Mesodermal cell (in vitro differentiated cells): ENCODE measurements around the gene ZBTB45.
"Not testable (repeated sequence)": the region's sequence is repeated elsewhere in the genome, so short reads cannot be mapped to it uniquely, and the experiment has no call there.

Source experiments
- H3K27ac ChIP-seq: 2 replicates; pipeline ENCODE4 v1.7.0; 2013; ENCODE audit warnings: mild to moderate bottlenecking, low read depth, low read length, moderate library complexity; ENCODE audit not compliant: severe bottlenecking
- H3K36me3 ChIP-seq: 2 replicates; pipeline ENCODE4 v1.7.1; 2013; ENCODE audit warnings: mild to moderate bottlenecking, low read length, moderate library complexity; ENCODE audit not compliant: control insufficient read depth, insufficient read depth
- H3K4me1 ChIP-seq: one replicate; pipeline ENCODE4 v1.7.1; 2013; ENCODE audit warnings: mild to moderate bottlenecking, low read length; ENCODE audit not compliant: insufficient read depth, control insufficient read depth, poor library complexity, severe bottlenecking
- H3K4me3 ChIP-seq: 2 replicates; pipeline ENCODE4 v1.7.0; 2013; ENCODE audit warnings: low read length, control low read depth, mild to moderate bottlenecking; ENCODE audit not compliant: insufficient read depth, poor library complexity, severe bottlenecking; ENCODE audit errors: extremely low read depth
- H3K9me3 ChIP-seq: 2 replicates; pipeline ENCODE4 v1.7.1; 2013; ENCODE audit warnings: mild to moderate bottlenecking, low read length, moderate library complexity; ENCODE audit not compliant: control insufficient read depth
- WGBS, 2 experiments: methylation state at CpG; one replicate each; pipeline ENCODE4 v1.1.5; 2013; ENCODE audit warnings: missing lambda C conversion rate in 2 of 2; ENCODE audit not compliant: insufficient coverage in 2 of 2; 5-methylcytosine and 5-hydroxymethylcytosine counted together

ZBTB45 gene

DNA sequence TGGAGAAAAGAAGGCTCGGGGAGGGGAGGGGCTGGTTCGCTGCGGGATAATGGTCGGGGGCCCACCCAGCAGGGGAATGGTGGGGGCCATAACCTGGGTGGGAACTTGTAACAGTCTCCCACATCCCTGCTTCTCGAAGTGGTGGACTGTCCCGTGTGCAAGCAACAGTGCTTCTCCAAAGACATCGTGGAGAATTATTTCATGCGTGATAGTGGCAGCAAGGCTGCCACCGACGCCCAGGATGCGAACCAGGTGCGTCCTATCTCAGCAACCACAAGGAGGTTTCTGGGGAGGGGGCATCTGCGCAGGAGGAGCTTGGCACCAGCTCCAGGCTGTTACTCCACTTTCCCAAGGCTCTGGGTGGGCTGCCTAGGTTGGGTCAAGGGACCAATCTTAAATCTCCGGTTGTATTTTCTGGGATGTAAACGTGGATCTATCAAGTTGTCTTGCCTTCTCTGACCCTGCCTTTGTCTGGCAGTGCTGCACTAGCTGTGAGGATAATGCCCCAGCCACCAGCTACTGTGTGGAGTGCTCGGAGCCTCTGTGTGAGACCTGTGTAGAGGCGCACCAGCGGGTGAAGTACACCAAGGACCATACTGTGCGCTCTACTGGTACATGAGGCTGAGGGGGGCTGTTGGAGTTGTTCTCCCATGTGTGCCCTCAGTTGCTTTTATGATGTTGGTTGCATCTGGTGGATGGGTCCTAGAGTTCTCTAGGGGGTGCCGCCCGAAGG is 25.8 kb upstream of the ZBTB45 start:
- H3K4me3 ChIP-seq: peak overlapping the region; percentile 76
- H3K9me3 ChIP-seq: no peaks in the 10 kb centered on the region
- H3K36me3 ChIP-seq: peaks cover 54% of the 10 kb centered on the region
- 9 to 11% methylated on average over 18 to 21 of the region's 21 CpGs for WGBS, 2 experiments
- peaks cover 11% of the 10 kb centered on the region for H3K4me1 ChIP-seq
- no peak overlapping the region for H3K27ac ChIP-seq

DNA sequence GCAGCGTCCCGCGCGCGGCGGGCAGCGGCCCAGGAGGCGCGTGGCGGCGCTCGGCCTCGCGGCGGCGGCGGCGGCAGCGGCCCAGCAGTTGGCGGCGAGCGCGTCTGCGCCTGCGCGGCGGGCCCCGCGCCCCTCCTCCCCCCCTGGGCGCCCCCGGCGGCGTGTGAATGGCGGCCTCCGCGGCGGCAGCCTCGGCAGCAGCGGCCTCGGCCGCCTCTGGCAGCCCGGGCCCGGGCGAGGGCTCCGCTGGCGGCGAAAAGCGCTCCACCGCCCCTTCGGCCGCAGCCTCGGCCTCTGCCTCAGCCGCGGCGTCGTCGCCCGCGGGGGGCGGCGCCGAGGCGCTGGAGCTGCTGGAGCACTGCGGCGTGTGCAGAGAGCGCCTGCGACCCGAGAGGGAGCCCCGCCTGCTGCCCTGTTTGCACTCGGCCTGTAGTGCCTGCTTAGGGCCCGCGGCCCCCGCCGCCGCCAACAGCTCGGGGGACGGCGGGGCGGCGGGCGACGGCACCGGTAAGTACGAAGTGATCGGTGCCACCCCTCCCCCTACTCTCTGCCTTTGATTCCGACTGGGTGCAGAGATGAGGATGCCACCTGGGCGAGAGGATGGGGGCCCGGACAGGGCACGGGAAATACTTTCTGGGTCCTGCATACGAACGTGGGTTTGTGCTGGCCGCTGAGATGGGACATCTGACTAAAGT is 25.1 kb upstream of the ZBTB45 start:
- Histone ChIP-seq H3K27ac (peak overlapping the region; percentile 99), H3K4me1 (peaks cover 11% of the 10 kb centered on the region), H3K9me3 (no peaks in the 10 kb centered on the region), H3K4me3 (peak overlapping the region; percentile 76), H3K36me3 (peaks cover 47% of the 10 kb centered on the region)
- WGBS, 2 experiments: 0 to 1% methylated on average over 74 to 80 of the region's 92 CpGs

DNA sequence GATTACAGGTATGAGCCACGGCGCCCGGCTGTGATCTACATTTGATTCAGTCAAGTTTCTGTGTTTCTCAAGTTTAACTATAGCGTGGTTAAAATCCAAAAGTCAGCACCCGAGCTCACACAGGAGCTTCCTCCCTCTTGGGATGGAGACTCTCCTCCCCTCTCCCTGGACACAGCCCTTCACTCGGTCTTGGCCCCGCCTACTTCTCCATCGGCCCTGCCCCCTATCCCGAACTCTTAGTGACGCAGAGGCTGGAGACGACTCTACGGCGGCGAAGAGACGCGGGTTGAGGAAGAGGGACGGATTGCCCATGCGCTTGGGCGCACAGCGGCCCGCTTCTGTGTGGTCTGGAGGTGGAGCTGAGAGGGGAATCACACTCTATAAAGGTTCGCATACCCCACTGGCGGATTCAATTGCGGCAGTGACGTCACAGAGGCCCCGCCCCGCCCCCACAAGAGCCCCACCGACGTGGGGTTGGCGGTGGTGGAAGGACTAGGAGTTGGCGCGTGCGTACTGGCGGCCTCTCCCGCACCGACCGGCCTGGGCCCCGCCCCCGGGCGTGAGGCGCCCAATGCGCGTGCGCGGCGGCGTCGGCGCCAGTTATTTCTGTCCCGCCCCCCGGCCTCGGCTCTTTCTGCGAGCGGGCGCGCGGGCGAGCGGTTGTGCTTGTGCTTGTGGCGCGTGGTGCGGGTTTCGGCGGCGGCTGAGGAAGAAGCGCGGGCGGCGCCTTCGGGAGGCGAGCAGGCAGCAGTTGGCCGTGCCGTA is 24.4 kb upstream of the ZBTB45 start, which contains the start of gene TRIM28:
TRIM28 (plus strand) TSS at position 239 of the 765 bp plus-strand sequence. CDS start 694 bp downstream, outside the sequence.
- Histone ChIP-seq H3K4me1 (peaks cover 11% of the 10 kb centered on the region), H3K9me3 (no peaks in the 10 kb centered on the region), H3K4me3 (peak within 1 kb of the TSS; percentile 76), H3K36me3 (peaks cover 39% of the 10 kb centered on the region), H3K27ac (peak within 1 kb of the TSS; percentile 99)
- WGBS, 2 experiments: 0 to 1% methylated on average over 41 to 47 of the region's 73 CpGs

GRCh38 chr19:58542641-58543372 is 23.2 kb upstream of the ZBTB45 start:
- H3K27ac ChIP-seq: not testable (repeated sequence)

GRCh38 chr19:58539169-58539559 is 19.6 kb upstream of the ZBTB45 start:
- not testable (repeated sequence) for H3K27ac ChIP-seq

More at GRCh38 chr19:58542641-58543372, 23.2 kb upstream of the ZBTB45 start:
- H3K4me3 ChIP-seq, H3K9me3 ChIP-seq: not testable (repeated sequence)
- peaks cover 27% of the 10 kb centered on the region for H3K36me3 ChIP-seq
- H3K4me1 ChIP-seq: peaks cover 11% of the 10 kb centered on the region
- WGBS, 2 experiments: 88 to 93% methylated on average over 15 to 17 of the region's 18 CpGs

DNA sequence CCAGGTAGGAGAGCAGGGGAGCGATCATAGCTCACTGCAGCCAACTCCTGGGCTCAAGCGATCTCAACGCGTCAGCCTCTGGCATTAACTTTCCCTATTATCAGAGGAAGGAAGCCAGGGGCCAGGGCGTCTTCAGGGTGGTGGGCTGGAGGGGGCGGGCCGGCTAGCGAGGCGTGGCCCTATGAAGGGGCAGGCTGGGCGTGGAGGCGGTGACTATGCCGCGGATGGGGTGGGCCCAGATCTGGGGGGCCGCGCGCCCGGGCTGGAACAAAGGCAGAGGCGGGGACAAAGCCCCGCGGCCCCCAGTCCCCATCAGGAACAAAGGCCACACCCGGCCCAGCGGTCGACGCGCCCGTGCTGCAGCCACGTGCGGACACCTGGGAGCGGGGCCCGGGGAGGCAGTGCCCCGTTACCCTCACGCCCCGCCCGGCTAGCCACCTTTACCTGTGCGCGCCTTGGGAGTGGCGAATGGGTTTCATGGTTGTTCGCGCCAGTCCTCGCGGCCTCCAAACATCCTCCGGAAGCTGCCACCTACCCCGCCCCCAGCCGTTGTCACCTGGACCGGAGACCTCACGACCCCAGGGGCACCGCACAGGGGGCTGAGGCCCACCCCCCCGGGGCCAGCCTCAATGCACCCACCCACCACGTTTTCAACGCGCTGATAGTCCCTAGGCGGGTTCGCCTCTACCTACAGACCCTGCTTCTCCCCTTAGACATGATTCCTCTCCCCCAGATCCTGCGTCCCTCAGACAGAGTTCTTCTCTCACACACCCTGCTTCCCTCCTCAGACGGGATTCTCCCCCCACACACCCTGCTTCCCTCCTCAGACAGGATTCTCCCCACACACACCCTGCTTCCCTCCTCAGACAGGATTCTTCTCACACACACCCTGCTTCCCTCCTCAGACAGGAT is 18.9 kb upstream of the ZBTB45 start:
- Histone ChIP-seq H3K9me3 (no peaks in the 10 kb centered on the region), H3K27ac (peak overlapping the region; percentile 84), H3K36me3 (no peaks in the 10 kb centered on the region), H3K4me1 (no peaks in the 10 kb centered on the region), H3K4me3 (peak overlapping the region; percentile 40)
- 0 to 3% methylated on average over 35 to 49 of the region's 55 CpGs for WGBS, 2 experiments

More at GRCh38 chr19:58539169-58539559, 19.6 kb upstream of the ZBTB45 start:
- H3K4me3 ChIP-seq, H3K36me3 ChIP-seq, H3K9me3 ChIP-seq, H3K4me1 ChIP-seq: not testable (repeated sequence)

DNA sequence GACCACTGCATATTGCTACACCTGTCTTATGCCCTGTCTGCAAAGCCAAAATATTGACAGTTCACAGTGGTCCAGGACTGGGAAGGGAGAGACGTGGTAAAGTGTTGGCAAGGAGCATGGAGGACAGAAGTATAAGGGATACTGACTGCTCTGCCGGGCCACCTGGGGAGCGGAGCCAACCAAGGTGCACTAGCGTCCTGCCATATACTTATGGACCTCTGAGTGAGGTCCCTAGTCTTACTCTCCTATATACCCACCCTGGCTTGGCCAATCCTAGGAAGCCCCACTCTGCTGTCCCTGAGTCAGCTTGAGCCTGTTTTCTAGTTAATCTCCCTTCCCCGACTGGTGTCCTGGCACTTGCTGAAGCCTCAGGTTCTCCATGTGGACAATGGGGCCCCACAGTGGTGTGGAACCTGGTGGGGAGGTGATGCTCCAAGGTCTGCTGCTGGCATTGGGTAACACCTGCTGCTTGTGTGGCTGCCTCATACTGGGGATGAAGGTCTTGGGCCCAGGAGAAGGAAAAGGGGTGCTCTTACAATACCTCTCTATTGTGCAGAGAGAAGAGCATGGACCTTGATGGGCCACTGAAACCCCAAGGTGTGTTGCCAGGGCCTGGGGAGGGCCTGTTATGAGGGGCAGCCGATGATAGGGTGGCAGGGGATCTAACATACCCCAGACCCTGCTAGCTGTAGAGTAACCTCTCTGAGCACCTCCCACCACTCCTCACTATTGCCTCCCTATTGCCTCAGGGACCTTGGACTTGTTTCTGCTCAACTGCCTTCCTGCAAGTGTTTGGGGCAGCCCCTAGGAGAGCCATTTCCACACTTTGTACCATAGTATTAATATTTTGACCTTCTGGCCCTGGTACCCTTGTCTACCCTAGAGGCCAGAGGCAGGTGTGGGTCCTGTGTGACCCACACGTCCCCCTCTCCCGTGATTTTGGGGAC is 17.5 kb upstream of the ZBTB45 start:
- Histone ChIP-seq H3K9me3 (no peaks in the 10 kb centered on the region), H3K36me3 (no peaks in the 10 kb centered on the region), H3K27ac (no peak overlapping the region), H3K4me3 (no peak overlapping the region), H3K4me1 (no peaks in the 10 kb centered on the region)
- 96 to 98% methylated on average over 4 to 5 of the region's 8 CpGs for WGBS, 2 experiments

- Histone ChIP-seq H3K27ac (no peak overlapping the region), H3K4me3 (no peak overlapping the region), H3K36me3 (no peaks in the 10 kb centered on the region), H3K4me1 (no peaks in the 10 kb centered on the region), H3K9me3 (no peaks in the 10 kb centered on the region)
- WGBS, 2 experiments: no CpG with 5 or more reads among the region's 3 CpGs
These were observed 16.2 kb upstream of the ZBTB45 start for GRCh38 chr19:58535857-58536256.
